ENCODE results near the gene UBE4B. TPM values are rescaled to one million over a fixed set of nuclear protein-coding genes. Genes with fewer than 3 reads are reported as not detected.
"Not testable (repeated sequence)": the region's sequence is repeated elsewhere in the genome, so short reads cannot be mapped to it uniquely, and the experiment has no call there.

Gene UBE4B
- total RNA-seq, 2 experiments from 2014 or later, result 30.9 to 38.4 TPM

- H3K36me3 Mint-ChIP-seq (ENCODE audit: low read depth); H3K4me3 Mint-ChIP-seq; H3K27me3 Mint-ChIP-seq; H3K9me3 Mint-ChIP-seq; DNase-seq; POLR2A ChIA-PET; H3K4me1 Mint-ChIP-seq; H3K27ac Mint-ChIP-seq: not testable (repeated sequence)
- CTCF ChIA-PET, result interaction anchor here (0.6 kb wide), 1 partner anchor 85 kb away, joined by 3 read pairs; no protein-coding TSS in a partner anchor
Observed at GRCh38 chr1:10205206-10205605, 172.4 kb downstream of the UBE4B start.

GRCh38 chr1:10207810-10208209 is 175.1 kb downstream of the UBE4B start:
- Mint-ChIP-seq H3K4me3 (no peak overlapping the region), H3K27ac (no peak overlapping the region), H3K4me1 (peaks cover 23% of the 10 kb centered on the region), H3K27me3 (peaks cover 2% of the 10 kb centered on the region), H3K9me3 (no peaks in the 10 kb centered on the region), H3K36me3 (ENCODE audit: low read depth) (no peaks in the 10 kb centered on the region)
- ChIA-PET POLR2A (interaction anchor here (0.5 to 0.6 kb wide), 2 partner anchors 42 to 263 kb away, joined by 3 read pairs; no protein-coding TSS in a partner anchor), CTCF (interaction anchor here (1.6 to 1.7 kb wide), 2 partner anchors 26 to 222 kb away, joined by 3 to 4 read pairs; no protein-coding TSS in a partner anchor)
- DNase-seq, result no peak

GRCh38 chr1:10208537-10208936 is 175.8 kb downstream of the UBE4B start:
- peak overlapping the region; percentile 1 for H3K4me3 Mint-ChIP-seq
- H3K36me3 Mint-ChIP-seq (ENCODE audit: low read depth), result no peaks in the 10 kb centered on the region
- peaks cover 28% of the 10 kb centered on the region for H3K4me1 Mint-ChIP-seq
- ChIA-PET CTCF (interaction anchor here (1.4 to 2.2 kb wide), 7 partner anchors 13 to 226 kb away, joined by 3 to 19 read pairs (median 4); no protein-coding TSS in a partner anchor), POLR2A (interaction anchor here (0.6 kb wide), 2 partner anchors 43 to 208 kb away, joined by 3 read pairs; no protein-coding TSS in a partner anchor)
- H3K27me3 Mint-ChIP-seq, result peaks cover 2% of the 10 kb centered on the region
- H3K27ac Mint-ChIP-seq, result no peak overlapping the region
- DNase-seq, result no peak
- H3K9me3 Mint-ChIP-seq, result no peaks in the 10 kb centered on the region

- H3K4me1 Mint-ChIP-seq, result peaks cover 30% of the 10 kb centered on the region
- no peaks in the 10 kb centered on the region for H3K36me3 Mint-ChIP-seq (ENCODE audit: low read depth)
- no peaks in the 10 kb centered on the region for H3K9me3 Mint-ChIP-seq
- peak overlapping the region; percentile 74 for H3K27ac Mint-ChIP-seq
- H3K27me3 Mint-ChIP-seq, result no peaks in the 10 kb centered on the region
- DNase-seq, result no peak
- peak overlapping the region; percentile 88 for H3K4me3 Mint-ChIP-seq
- CTCF ChIA-PET, result interaction anchor here (0.6 to 2.2 kb wide), 39 partner anchors 9 to 583 kb away, joined by 3 to 19 read pairs (median 4); partner anchors contain the start of gene CENPS
- POLR2A ChIA-PET, result no interaction called here
Observed at GRCh38 chr1:10209590-10209904, 176.8 kb downstream of the UBE4B start.

GRCh38 chr1:10209905-10210810 is 177.4 kb downstream of the UBE4B start, which contains the start of gene KIF1B:
TSS of gene KIF1B (plus strand) at chr1:10210570. CDS start at chr1:10232329, 21,759 bp downstream.
- Mint-ChIP-seq H3K4me3 (peak within 1 kb of the TSS; percentile 88), H3K27ac (peak within 1 kb of the TSS; percentile 74), H3K36me3 (ENCODE audit: low read depth) (no peaks in the 10 kb centered on the region), H3K4me1 (peaks cover 32% of the 10 kb centered on the region), H3K9me3 (no peaks in the 10 kb centered on the region), H3K27me3 (no peaks in the 10 kb centered on the region)
- DNase-seq, result peak; percentile 96
- POLR2A ChIA-PET, result no interaction called here
- CTCF ChIA-PET, result interaction anchor here (0.6 to 2.2 kb wide), 51 partner anchors 9 to 584 kb away, joined by 3 to 19 read pairs (median 4); partner anchors contain the start of gene CENPS

GRCh38 chr1:10210841-10211804 is 178.4 kb downstream of the UBE4B start:
- Mint-ChIP-seq H3K36me3 (ENCODE audit: low read depth) (no peaks in the 10 kb centered on the region), H3K9me3 (no peaks in the 10 kb centered on the region), H3K27me3 (no peaks in the 10 kb centered on the region), H3K27ac (peak overlapping the region; percentile 43), H3K4me1 (peaks cover 39% of the 10 kb centered on the region), H3K4me3 (peak overlapping the region; percentile 63)
- ChIA-PET CTCF (interaction anchor here (0.6 to 2.2 kb wide), 42 partner anchors 8 to 300 kb away, joined by 3 to 19 read pairs (median 4); partner anchors contain the start of gene CENPS), POLR2A (no interaction called here)
- no peak for DNase-seq

- Mint-ChIP-seq H3K4me3 (peak overlapping the region; percentile 63), H3K4me1 (peaks cover 46% of the 10 kb centered on the region)
- POLR2A ChIA-PET, result no interaction called here
Observed at GRCh38 chr1:10211805-10212410, 179.2 kb downstream of the UBE4B start.

GRCh38 chr1:10212476-10212875 is 179.7 kb downstream of the UBE4B start:
- ChIA-PET CTCF (interaction anchor here (1.1 to 1.4 kb wide), 2 partner anchors 15 to 97 kb away, joined by 3 read pairs; no protein-coding TSS in a partner anchor), POLR2A (interaction anchor here (0.6 kb wide), 1 partner anchor 109 kb away, joined by 4 read pairs; no protein-coding TSS in a partner anchor)
- H3K36me3 Mint-ChIP-seq (ENCODE audit: low read depth), result no peaks in the 10 kb centered on the region
- no peak overlapping the region for H3K27ac Mint-ChIP-seq
- no peaks in the 10 kb centered on the region for H3K9me3 Mint-ChIP-seq
- no peaks in the 10 kb centered on the region for H3K27me3 Mint-ChIP-seq
- H3K4me3 Mint-ChIP-seq, result peak overlapping the region; percentile 63
- no peak for DNase-seq
- H3K4me1 Mint-ChIP-seq, result peaks cover 46% of the 10 kb centered on the region

More at GRCh38 chr1:10211805-10212410, 179.2 kb downstream of the UBE4B start:
- H3K27me3 Mint-ChIP-seq, result no peaks in the 10 kb centered on the region
- DNase-seq, result no peak
- CTCF ChIA-PET, result interaction anchor here (0.6 to 1.4 kb wide), 5 partner anchors 9 to 274 kb away, joined by 3 to 5 read pairs (median 3); no protein-coding TSS in a partner anchor
- no peaks in the 10 kb centered on the region for H3K36me3 Mint-ChIP-seq (ENCODE audit: low read depth)
- H3K9me3 Mint-ChIP-seq, result no peaks in the 10 kb centered on the region
- H3K27ac Mint-ChIP-seq, result peak overlapping the region; percentile 43

- POLR2A ChIA-PET, result interaction anchor here (0.6 kb wide), 1 partner anchor 181 kb away, joined by 4 read pairs; no protein-coding TSS in a partner anchor
Observed at GRCh38 chr1:10213186-10213705, 180.5 kb downstream of the UBE4B start.

GRCh38 chr1:10216090-10216749 is 183.5 kb downstream of the UBE4B start:
- ChIA-PET CTCF (interaction anchor here (0.6 to 1.1 kb wide), 2 partner anchors 45 to 214 kb away, joined by 4 to 5 read pairs; partner anchors contain the start of gene CENPS), POLR2A (no interaction called here)
- DNase-seq, result no peak
- Mint-ChIP-seq H3K27me3 (no peaks in the 10 kb centered on the region), H3K4me1 (peaks cover 44% of the 10 kb centered on the region), H3K4me3 (peak overlapping the region; percentile 60), H3K27ac (peak overlapping the region; percentile 59), H3K36me3 (ENCODE audit: low read depth) (no peaks in the 10 kb centered on the region), H3K9me3 (no peaks in the 10 kb centered on the region)

More at GRCh38 chr1:10213186-10213705, 180.5 kb downstream of the UBE4B start:
- CTCF ChIA-PET, result interaction anchor here (1.1 to 1.5 kb wide), 2 partner anchors 24 to 96 kb away, joined by 3 read pairs; no protein-coding TSS in a partner anchor
- Mint-ChIP-seq H3K27ac (no peak overlapping the region), H3K27me3 (no peaks in the 10 kb centered on the region), H3K4me1 (peaks cover 54% of the 10 kb centered on the region), H3K9me3 (no peaks in the 10 kb centered on the region), H3K4me3 (no peak overlapping the region), H3K36me3 (ENCODE audit: low read depth) (no peaks in the 10 kb centered on the region)
- no peak for DNase-seq
